OCI-LY3 (cell line): ENCODE data around the gene GIPR.

Experiments used
- H2AFZ ChIP-seq: fragments of 200-600, 300-600 bp; shearing (Covaris generic); 2 replicates; pipeline ENCODE4 v1.6.0; 2014; ENCODE audit warnings: antibody characterized with exemption, low read depth, low read length
- H3K27ac ChIP-seq: fragments of 200-600, 300-600 bp; sonication (generic); 2 replicates; pipeline ENCODE4 v1.5.1; 2014; ENCODE audit warnings: mild to moderate bottlenecking, low read length, moderate library complexity, mixed read lengths
- H3K27me3 ChIP-seq: fragments of 200-600, 300-600 bp; sonication (generic); 2 replicates; pipeline ENCODE4 v1.6.1; 2014; ENCODE audit warnings: low read depth, low read length, mixed read lengths
- H3K36me3 ChIP-seq: fragments of 200-600, 300-600 bp; sonication (generic); replicated peaks from 2 replicates; pipeline ENCODE3; 2014; ENCODE audit warnings: low read depth, low read length, mixed read lengths
- H3K4me1 ChIP-seq: fragments of 300-600, 200-600 bp; sonication (generic); 2 replicates; pipeline ENCODE4 v1.6.1; 2014; ENCODE audit warnings: low read length, mixed read lengths
- H3K4me2 ChIP-seq: fragments of 200-600, 300-600 bp; sonication (generic); 2 replicates; pipeline ENCODE4 v1.6.1; 2014; ENCODE audit warnings: low read length, mixed read lengths
- H3K4me3 ChIP-seq: fragments of 300-600, 200-600 bp; sonication (generic); 2 replicates; pipeline ENCODE4 v1.5.1; 2014; ENCODE audit warnings: antibody characterized with exemption, mild to moderate bottlenecking, low read length, moderate library complexity
- H3K79me2 ChIP-seq: fragments of 300-600, 200-600 bp; shearing (Covaris generic); 2 replicates; pipeline ENCODE4 v1.6.1; 2014; ENCODE audit warnings: mild to moderate bottlenecking, low read length, mixed read lengths
- H3K9ac ChIP-seq: fragments of 300-600, 200-600 bp; shearing (Covaris generic); 2 replicates; pipeline ENCODE4 v1.6.0; 2014; ENCODE audit warnings: mild to moderate bottlenecking, low read length, moderate library complexity
- H3K9me3 ChIP-seq: fragments of 200-600, 300-600 bp; shearing (Covaris generic); 2 replicates; pipeline ENCODE4 v1.6.1; 2014; ENCODE audit warnings: low read length, mixed read lengths; ENCODE audit not compliant: insufficient read depth
- H4K20me1 ChIP-seq: fragments of 200-600, 300-600 bp; sonication (generic); 2 replicates; pipeline ENCODE4 v1.6.1; 2016; ENCODE audit warnings: low read length, mixed read lengths; ENCODE audit not compliant: insufficient read depth
- EZH2phosphoT487 ChIP-seq: fragments of 200-600 bp; shearing (Covaris generic); IDR thresholded peaks from 2 replicates; pipeline ENCODE4 v1.6.1; 2018; ENCODE audit warnings: antibody characterized with exemption, mixed run types, low read depth
- TF ChIP-seq, protein P1 (sequence below): fragments of 200-600, 300-600 bp; sonication (generic); IDR thresholded peaks from 2 replicates; pipeline ENCODE4 v1.5.1; 2014; ENCODE audit warnings: antibody characterized with exemption, low read length, low read depth

Gene GIPR

GRCh38 chr19:45729800-45730290, 61.8 kb downstream of the GIPR start:
- Histone ChIP-seq H3K27me3 (no peaks in the 10 kb centered on the region), H3K4me1 (peaks cover 6% of the 10 kb centered on the region), H3K9ac (peak overlapping the region; percentile 97), H4K20me1 (0 out of 2 replicates have a peak, but pooled peaks cover 7% of the 10 kb centered on the region), H3K36me3 (no peaks in the 10 kb centered on the region), H3K27ac (peak overlapping the region; percentile 55; the same call in 1 of the 2 replicates), H3K4me2 (peak overlapping the region; percentile 81), H3K9me3 (no peaks in the 10 kb centered on the region), H3K79me2 (peaks cover 59% of the 10 kb centered on the region), H3K4me3 (peak overlapping the region; percentile 89), H2AFZ (no peak overlapping the region)
- TF ChIP-seq, protein P1, sequence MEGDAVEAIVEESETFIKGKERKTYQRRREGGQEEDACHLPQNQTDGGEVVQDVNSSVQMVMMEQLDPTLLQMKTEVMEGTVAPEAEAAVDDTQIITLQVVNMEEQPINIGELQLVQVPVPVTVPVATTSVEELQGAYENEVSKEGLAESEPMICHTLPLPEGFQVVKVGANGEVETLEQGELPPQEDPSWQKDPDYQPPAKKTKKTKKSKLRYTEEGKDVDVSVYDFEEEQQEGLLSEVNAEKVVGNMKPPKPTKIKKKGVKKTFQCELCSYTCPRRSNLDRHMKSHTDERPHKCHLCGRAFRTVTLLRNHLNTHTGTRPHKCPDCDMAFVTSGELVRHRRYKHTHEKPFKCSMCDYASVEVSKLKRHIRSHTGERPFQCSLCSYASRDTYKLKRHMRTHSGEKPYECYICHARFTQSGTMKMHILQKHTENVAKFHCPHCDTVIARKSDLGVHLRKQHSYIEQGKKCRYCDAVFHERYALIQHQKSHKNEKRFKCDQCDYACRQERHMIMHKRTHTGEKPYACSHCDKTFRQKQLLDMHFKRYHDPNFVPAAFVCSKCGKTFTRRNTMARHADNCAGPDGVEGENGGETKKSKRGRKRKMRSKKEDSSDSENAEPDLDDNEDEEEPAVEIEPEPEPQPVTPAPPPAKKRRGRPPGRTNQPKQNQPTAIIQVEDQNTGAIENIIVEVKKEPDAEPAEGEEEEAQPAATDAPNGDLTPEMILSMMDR = no peak
- no peak for TF ChIP-seq EZH2phosphoT487

DNA sequence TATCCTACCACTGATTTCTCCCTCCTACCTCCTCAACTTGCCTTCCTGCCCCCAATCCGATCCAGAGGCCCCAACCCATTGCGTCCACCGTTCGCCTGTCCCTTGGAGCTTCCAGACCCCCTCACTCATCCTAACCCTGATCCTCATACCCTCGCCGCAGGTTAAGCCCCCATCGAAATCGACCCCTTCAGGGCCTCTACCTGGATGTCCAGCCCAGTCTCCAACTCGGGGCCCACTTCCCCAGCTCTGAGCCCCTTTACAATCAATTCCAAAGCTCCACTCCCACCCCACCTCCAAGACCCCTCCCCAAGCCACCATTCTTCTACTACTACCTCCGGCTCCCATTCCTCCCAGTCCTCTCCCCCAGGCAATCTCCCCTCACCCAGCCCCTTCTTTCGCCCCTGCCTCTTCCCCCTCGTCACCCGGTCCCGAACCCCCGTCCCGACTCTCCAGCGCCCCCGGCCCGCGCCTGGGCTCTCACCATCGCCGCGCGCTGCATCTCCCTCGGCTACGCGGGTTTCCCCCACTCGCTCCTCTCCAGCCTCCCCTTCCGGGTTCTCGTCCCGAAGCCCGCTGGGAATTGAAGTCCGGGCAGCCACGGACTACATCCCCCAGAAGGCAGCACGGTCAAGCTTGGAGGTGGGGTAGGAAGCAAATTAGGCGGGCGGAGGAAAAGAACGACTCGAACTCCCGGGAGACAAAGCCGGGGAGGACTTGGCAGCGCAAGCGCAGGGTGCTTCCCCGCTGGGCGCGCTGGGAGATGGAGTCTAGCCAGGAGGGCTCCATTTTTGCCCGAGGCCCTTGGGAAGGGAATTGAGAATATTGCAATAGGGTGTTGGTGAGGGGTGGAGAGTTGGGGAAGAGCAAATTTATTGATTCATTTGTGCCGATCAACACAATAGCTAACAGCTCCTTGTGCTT, 62.6 kb downstream of the GIPR start, which contains the start of gene FBXO46:
Gene FBXO46 (minus strand): TSS at position 529 of the 921 bp plus-strand sequence. CDS start 17,401 bp downstream, outside the sequence.
- H3K4me2 ChIP-seq = peak within 1 kb of the TSS; percentile 81
- peak within 1 kb of the TSS; percentile 22 for H2AFZ ChIP-seq
- no peaks in the 10 kb centered on the region for H3K9me3 ChIP-seq
- H3K79me2 ChIP-seq = peaks cover 51% of the 10 kb centered on the region
- peak within 1 kb of the TSS; percentile 97 for H3K9ac ChIP-seq
- no peaks in the 10 kb centered on the region for H3K36me3 ChIP-seq
- 0 out of 2 replicates have a peak, but pooled peaks cover 7% of the 10 kb centered on the region for H4K20me1 ChIP-seq
- H3K4me1 ChIP-seq = peaks cover 6% of the 10 kb centered on the region
- TF ChIP-seq EZH2phosphoT487 = no peak
- TF ChIP-seq, protein P1 = peak; percentile 55
- H3K27ac ChIP-seq = peak within 1 kb of the TSS; percentile 55
- H3K27me3 ChIP-seq = no peaks in the 10 kb centered on the region
- peak within 1 kb of the TSS; percentile 89 for H3K4me3 ChIP-seq
